CD4-positive, CD25-positive, alpha-beta regulatory T cell (primary cell): Measurements from ENCODE around the gene ABCC11. TPM values are rescaled to one million over a fixed set of nuclear protein-coding genes. Genes with fewer than 3 reads are reported as not detected.
A peak's percentile ranks its signal among the peaks of the same experiment; 100 is the strongest.

Experiments used
- ATAC-seq, 2 donors: fragments of 150-1000 bp; cut with Tn5 transposase; one replicate each; pipeline ENCODE4 v1.10.0; 2021; ENCODE audit warnings: low read depth in 2 of 2, moderate number of reproducible peaks in 2 of 2, moderate library complexity in 1 of 2
- DNase-seq, 3 donors: peaks; one replicate each; pipeline versions ENCODE4 v3.0.0 to v3.0.0-alpha.2; 2012 to 2022; ENCODE audit warnings: mixed read lengths in 1 of 3
- H3K27ac ChIP-seq: one replicate; pipeline ENCODE4 v1.7.0; 2013; ENCODE audit warnings: mild to moderate bottlenecking, low read length; ENCODE audit not compliant: insufficient read depth, poor library complexity, severe bottlenecking
- H3K27me3 ChIP-seq: one replicate; pipeline ENCODE4 v1.7.0; 2013; ENCODE audit warnings: low read length; ENCODE audit not compliant: control insufficient read depth, insufficient read depth
- H3K36me3 ChIP-seq: one replicate; pipeline ENCODE4 v1.7.0; 2013; ENCODE audit warnings: mild to moderate bottlenecking, low read length, moderate library complexity; ENCODE audit not compliant: control insufficient read depth, insufficient read depth
- H3K4me1 ChIP-seq: 2 replicates; pipeline ENCODE4 v1.7.0; 2013; ENCODE audit warnings: mild to moderate bottlenecking, low read length; ENCODE audit not compliant: insufficient read depth, control insufficient read depth, poor library complexity, severe bottlenecking
- H3K4me3 ChIP-seq: one replicate; pipeline ENCODE4 v1.7.0; 2013; ENCODE audit warnings: low read depth, mild to moderate bottlenecking, low read length, moderate library complexity
- H3K9me3 ChIP-seq, 2 experiments: 1 replicate in 1 of 2; 2 replicates in 1 of 2; pipeline ENCODE4 v1.7.0; 2013; ENCODE audit warnings: low read length in 2 of 2, mild to moderate bottlenecking in 1 of 2, moderate library complexity in 1 of 2; ENCODE audit not compliant: control insufficient read depth in 2 of 2
- H3K27ac Mint-ChIP-seq, 3 donors: one replicate each; pipeline ENCODE4 v1.8.0; 2020 to 2022; ENCODE audit warnings: mild to moderate bottlenecking in 3 of 3, mixed read lengths in 3 of 3, moderate library complexity in 2 of 3
- H3K27me3 Mint-ChIP-seq: one replicate; pipeline ENCODE4 v1.8.0; 2022; ENCODE audit warnings: mild to moderate bottlenecking, mixed read lengths
- H3K36me3 Mint-ChIP-seq: one replicate; pipeline ENCODE4 v1.8.0; 2020; ENCODE audit warnings: mixed read lengths
- H3K4me1 Mint-ChIP-seq, 4 donors: one replicate each; pipeline ENCODE4 v1.8.0; 2020 to 2022; ENCODE audit warnings: mixed read lengths in 4 of 4, mild to moderate bottlenecking in 1 of 4
- H3K4me3 Mint-ChIP-seq, 4 donors: one replicate each; pipeline ENCODE4 v1.8.0; 2020 to 2022; ENCODE audit warnings: mild to moderate bottlenecking in 4 of 4, mixed read lengths in 4 of 4, moderate library complexity in 3 of 4
- H3K9me3 Mint-ChIP-seq, 7 donors: one replicate each; pipeline ENCODE4 v1.8.0; 2020 to 2022; ENCODE audit warnings: mixed read lengths in 7 of 7, mild to moderate bottlenecking in 3 of 7, moderate library complexity in 2 of 7
- polyA plus RNA-seq, 4 donors: library from polyadenylated mRNA; unstranded; fragments of 300-500 nt; fragmentation: Illumina TruSeq; gene quantifications; one replicate each; pipeline ENCODE4 v1.2.3, GENCODE V29; 2021
- total RNA-seq: library from RNA; stranded (reverse); gene quantifications from one replicate; pipeline ENCODE4 v1.2.3, GENCODE V29; 2022

Gene ABCC11
- total and polyA plus RNA-seq, 5 donors from 2014 or later, result 0.13 to 0.30 TPM; not detected in 3

- no peak overlapping the region for H3K27ac Mint-ChIP-seq
- H3K9me3 ChIP-seq, result peaks cover 4 to 14% of the 10 kb centered on the region in 2 experiments
- no peak for ATAC-seq
These were observed 37.6 kb upstream of the ABCC11 start for GRCh38 chr16:48284772-48285409.

GRCh38 chr16:48282636-48283263 lies 35.4 kb upstream of the ABCC11 start:
- Mint-ChIP-seq H3K36me3 (peaks cover 61% of the 10 kb centered on the region), H3K4me1 (peaks cover 20 to 29% (median 26%) of the 10 kb centered on the region in 4 donors), H3K27ac (peak overlapping the region; percentile 6 to 48 (median 29)), H3K4me3 (no peak overlapping the region), H3K9me3 (peaks cover 0 to 12% (median 5%) of the 10 kb centered on the region in 7 donors), H3K27me3 (no peaks in the 10 kb centered on the region)
- Histone ChIP-seq H3K36me3 (peaks cover 51% of the 10 kb centered on the region), H3K27me3 (no peaks in the 10 kb centered on the region), H3K4me3 (no peak overlapping the region), H3K4me1 (no peaks in the 10 kb centered on the region), H3K9me3 (peaks cover 4 to 14% of the 10 kb centered on the region in 2 experiments), H3K27ac (no peak overlapping the region)
- ATAC-seq (no peak), DNase-seq (no peak)

More at GRCh38 chr16:48284772-48285409, 37.6 kb upstream of the ABCC11 start:
- H3K27me3 Mint-ChIP-seq, result no peaks in the 10 kb centered on the region
- no peak overlapping the region for H3K4me3 Mint-ChIP-seq
- H3K9me3 Mint-ChIP-seq, result peaks cover 0 to 12% (median 5%) of the 10 kb centered on the region in 7 donors
- no peak overlapping the region for H3K27ac ChIP-seq
- DNase-seq, result no peak
- no peaks in the 10 kb centered on the region for H3K27me3 ChIP-seq
- peaks cover 58% of the 10 kb centered on the region for H3K36me3 Mint-ChIP-seq
- peaks cover 6 to 24% (median 12%) of the 10 kb centered on the region in 4 donors for H3K4me1 Mint-ChIP-seq
- no peak overlapping the region for H3K4me3 ChIP-seq
- no peaks in the 10 kb centered on the region for H3K4me1 ChIP-seq
- peaks cover 50% of the 10 kb centered on the region for H3K36me3 ChIP-seq

- H3K36me3 ChIP-seq, result peaks cover 49% of the 10 kb centered on the region
- peaks cover 0 to 9% (median 2%) of the 10 kb centered on the region in 7 donors for H3K9me3 Mint-ChIP-seq
- no peaks in the 10 kb centered on the region for H3K9me3 ChIP-seq
- no peak for DNase-seq
- no peaks in the 10 kb centered on the region for H3K27me3 Mint-ChIP-seq
- H3K27ac ChIP-seq, result no peak overlapping the region
- no peak overlapping the region for H3K4me3 Mint-ChIP-seq
- no peak overlapping the region for H3K4me3 ChIP-seq
- no peaks in the 10 kb centered on the region for H3K4me1 ChIP-seq
- peaks cover 53% of the 10 kb centered on the region for H3K36me3 Mint-ChIP-seq
- no peaks in the 10 kb centered on the region for H3K27me3 ChIP-seq
- ATAC-seq, result no peak
- peaks cover 20 to 35% (median 32%) of the 10 kb centered on the region in 4 donors for H3K4me1 Mint-ChIP-seq
- H3K27ac Mint-ChIP-seq, result no peak overlapping the region
These were observed 33.2 kb upstream of the ABCC11 start for GRCh38 chr16:48280546-48280945.

- Histone ChIP-seq H3K4me3 (no peak overlapping the region), H3K27me3 (no peaks in the 10 kb centered on the region), H3K4me1 (no peaks in the 10 kb centered on the region), H3K9me3 (no peaks in the 10 kb centered on the region), H3K36me3 (peaks cover 44% of the 10 kb centered on the region), H3K27ac (no peak overlapping the region)
- no peak for DNase-seq
- Mint-ChIP-seq H3K4me3 (no peak overlapping the region), H3K27me3 (no peaks in the 10 kb centered on the region), H3K36me3 (peaks cover 44% of the 10 kb centered on the region), H3K27ac (peak overlapping the region in 2 of 3 donors; percentile 22 to 60), H3K9me3 (peaks cover 0 to 2% (median 0%) of the 10 kb centered on the region in 7 donors), H3K4me1 (peaks cover 24 to 42% (median 31%) of the 10 kb centered on the region in 4 donors)
- ATAC-seq, result no peak
These were observed 31.9 kb upstream of the ABCC11 start for GRCh38 chr16:48279199-48279598.

- ATAC-seq, result no peak
- H3K27me3 Mint-ChIP-seq, result no peaks in the 10 kb centered on the region
- no peaks in the 10 kb centered on the region for H3K27me3 ChIP-seq
- H3K36me3 Mint-ChIP-seq, result peaks cover 38% of the 10 kb centered on the region
- H3K9me3 ChIP-seq, result no peaks in the 10 kb centered on the region
- peaks cover 49% of the 10 kb centered on the region for H3K36me3 ChIP-seq
- H3K4me1 ChIP-seq, result no peaks in the 10 kb centered on the region
- H3K9me3 Mint-ChIP-seq, result no peaks in the 10 kb centered on the region
- peak overlapping the region in 2 of 3 donors; percentile 15 to 42 for H3K27ac Mint-ChIP-seq
- H3K4me3 Mint-ChIP-seq, result no peak overlapping the region
- H3K27ac ChIP-seq, result no peak overlapping the region
- peaks cover 21 to 35% (median 26%) of the 10 kb centered on the region in 4 donors for H3K4me1 Mint-ChIP-seq
- H3K4me3 ChIP-seq, result no peak overlapping the region
- no peak for DNase-seq
These were observed 29.8 kb upstream of the ABCC11 start for GRCh38 chr16:48277158-48277557.

- H3K27me3 ChIP-seq, result no peaks in the 10 kb centered on the region
- H3K9me3 Mint-ChIP-seq, result no peaks in the 10 kb centered on the region
- peaks cover 21 to 35% (median 26%) of the 10 kb centered on the region in 4 donors for H3K4me1 Mint-ChIP-seq
- no peaks in the 10 kb centered on the region for H3K4me1 ChIP-seq
- H3K36me3 Mint-ChIP-seq, result peaks cover 38% of the 10 kb centered on the region
- H3K36me3 ChIP-seq, result peaks cover 58% of the 10 kb centered on the region
- no peaks in the 10 kb centered on the region for H3K9me3 ChIP-seq
- H3K27ac Mint-ChIP-seq, result no peak overlapping the region
- no peak overlapping the region for H3K27ac ChIP-seq
- no peak for ATAC-seq
- no peak overlapping the region for H3K4me3 Mint-ChIP-seq
- no peaks in the 10 kb centered on the region for H3K27me3 Mint-ChIP-seq
- H3K4me3 ChIP-seq, result no peak overlapping the region
- no peak for DNase-seq
These were observed 28.8 kb upstream of the ABCC11 start for GRCh38 chr16:48276102-48276501.

- H3K27me3 ChIP-seq, result no peaks in the 10 kb centered on the region
- no peaks in the 10 kb centered on the region for H3K9me3 ChIP-seq
- H3K4me1 Mint-ChIP-seq, result peaks cover 17 to 31% (median 20%) of the 10 kb centered on the region in 4 donors
- H3K4me3 ChIP-seq, result no peak overlapping the region
- DNase-seq (no peak), ATAC-seq (no peak)
- no peaks in the 10 kb centered on the region for H3K9me3 Mint-ChIP-seq
- no peak overlapping the region for H3K27ac ChIP-seq
- H3K4me3 Mint-ChIP-seq, result no peak overlapping the region
- no peak overlapping the region for H3K27ac Mint-ChIP-seq
- H3K36me3 Mint-ChIP-seq, result peaks cover 45% of the 10 kb centered on the region
- no peaks in the 10 kb centered on the region for H3K4me1 ChIP-seq
- H3K36me3 ChIP-seq, result peaks cover 70% of the 10 kb centered on the region
- no peaks in the 10 kb centered on the region for H3K27me3 Mint-ChIP-seq
These were observed 27.1 kb upstream of the ABCC11 start for GRCh38 chr16:48274476-48274875.
